Erythroblast (primary cell): ENCODE results near the gene RAI14.

ENCODE experiments used
- DNase-seq, 2 experiments: peaks; one replicate each; lab custom pipeline; 2025; lab: John Stamatoyannopoulos, UW
- GATA1 ChIP-seq: IDR thresholded peaks from 2 replicates; pipeline ENCODE4 v1.6.1; 2011; ENCODE audit warnings: low read depth, mild to moderate bottlenecking, control low read depth, low read length, moderate library complexity
- POLR2A ChIP-seq: IDR thresholded peaks from 2 replicates; pipeline ENCODE4 v1.6.1; 2011; ENCODE audit warnings: mild to moderate bottlenecking, low read length

The RAI14 gene

GRCh38 chr5:34844106-34844505, 188.0 kb downstream of the RAI14 start:
- TF ChIP-seq GATA1, result no peak
- TF ChIP-seq POLR2A, result no peak
- DNase-seq, result no peak

- TF ChIP-seq GATA1 (no peak), POLR2A (no peak)
These were observed 188.9 kb downstream of the RAI14 start for GRCh38 chr5:34844999-34845398.

GRCh38 chr5:34847056-34847455, 190.9 kb downstream of the RAI14 start:
- DNase-seq, result no peak
- TF ChIP-seq GATA1, result no peak
- TF ChIP-seq POLR2A, result no peak

More at GRCh38 chr5:34844999-34845398, 188.9 kb downstream of the RAI14 start:
- no peak for DNase-seq

- TF ChIP-seq GATA1, result no peak
- TF ChIP-seq POLR2A, result no peak
These were observed 191.4 kb downstream of the RAI14 start for GRCh38 chr5:34847552-34847951.

GRCh38 chr5:34848230-34848629, 192.1 kb downstream of the RAI14 start:
- no peak for TF ChIP-seq GATA1
- TF ChIP-seq POLR2A, result no peak
- DNase-seq, result no peak

More at GRCh38 chr5:34847552-34847951, 191.4 kb downstream of the RAI14 start:
- no peak for DNase-seq

- DNase-seq, result no peak
- TF ChIP-seq POLR2A, result no peak
- TF ChIP-seq GATA1, result no peak
These were observed 193.1 kb downstream of the RAI14 start for GRCh38 chr5:34849253-34849652.

- TF ChIP-seq POLR2A (no peak), GATA1 (no peak)
- DNase-seq, result no peak
These were observed 198.5 kb downstream of the RAI14 start for GRCh38 chr5:34854459-34855174.

- no peak for DNase-seq
These were observed 201.0 kb downstream of the RAI14 start for GRCh38 chr5:34857161-34857560.

GRCh38 chr5:34857894-34858293, 201.8 kb downstream of the RAI14 start:
- TF ChIP-seq GATA1, result no peak
- no peak for TF ChIP-seq POLR2A
- DNase-seq, result no peak

More at GRCh38 chr5:34857161-34857560, 201.0 kb downstream of the RAI14 start:
- TF ChIP-seq GATA1 (no peak), POLR2A (no peak)

- DNase-seq, result no peak
- TF ChIP-seq GATA1 (no peak), POLR2A (no peak)
These were observed 202.7 kb downstream of the RAI14 start for GRCh38 chr5:34858790-34859189.

GRCh38 chr5:34859253-34859652, 203.1 kb downstream of the RAI14 start:
- TF ChIP-seq GATA1 (no peak), POLR2A (no peak)
- DNase-seq, result no peak

- DNase-seq, result no peak
- TF ChIP-seq GATA1 (no peak), POLR2A (no peak)
These were observed 207.8 kb downstream of the RAI14 start for GRCh38 chr5:34863946-34864345.

- TF ChIP-seq POLR2A (no peak), GATA1 (no peak)
- no peak for DNase-seq
These were observed 209.0 kb downstream of the RAI14 start for GRCh38 chr5:34865091-34865490.

GRCh38 chr5:34866989-34867471, 210.9 kb downstream of the RAI14 start:
- peak; percentile 57 to 68 for DNase-seq
- TF ChIP-seq POLR2A, result no peak
- TF ChIP-seq GATA1, result no peak

- no peak for TF ChIP-seq GATA1
- TF ChIP-seq POLR2A, result no peak
- DNase-seq, result no peak
These were observed 211.5 kb downstream of the RAI14 start for GRCh38 chr5:34867660-34868059.
